ENCODE results near the gene CCL22.
"Not testable (repeated sequence)": the region's sequence is repeated elsewhere in the genome, so short reads cannot be mapped to it uniquely, and the experiment has no call there.

Gene CCL22

DNA sequence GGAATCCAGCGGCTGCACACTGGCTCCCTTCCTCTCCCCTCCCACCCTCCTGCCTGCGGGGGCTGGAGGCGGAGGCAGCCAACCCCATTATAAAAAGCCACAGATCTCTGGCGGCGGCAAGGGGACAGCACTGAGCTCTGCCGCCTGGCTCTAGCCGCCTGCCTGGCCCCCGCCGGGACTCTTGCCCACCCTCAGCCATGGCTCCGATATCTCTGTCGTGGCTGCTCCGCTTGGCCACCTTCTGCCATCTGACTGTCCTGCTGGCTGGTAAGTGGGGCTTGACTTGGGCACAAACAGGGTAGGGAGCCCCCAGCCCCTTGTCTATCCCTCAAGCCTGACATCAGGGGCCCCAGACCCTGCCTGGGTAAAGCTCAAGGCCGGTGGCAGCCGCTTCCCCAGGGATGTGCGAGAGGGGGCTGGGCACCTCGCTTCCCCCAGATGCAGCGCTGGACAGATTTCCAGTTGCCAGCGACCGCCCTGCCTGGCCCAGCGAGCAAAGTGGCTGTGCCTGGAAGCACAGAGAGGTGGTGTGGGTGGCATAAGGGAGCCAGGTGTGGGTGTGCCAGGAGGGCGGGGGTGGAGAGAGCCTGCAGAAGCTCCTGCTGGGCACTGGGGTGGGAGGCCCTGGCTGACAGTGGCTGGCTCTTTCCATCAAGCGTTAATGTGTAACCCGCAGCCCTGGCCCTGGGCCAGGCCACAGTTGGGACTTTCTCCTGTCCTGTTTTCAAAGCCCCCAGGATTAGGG, 14.0 kb downstream of the CCL22 start, which contains the start of gene CX3CL1:
CX3CL1 (plus strand) TSS at position 119 of the 745 bp plus-strand sequence; CDS start at position 198, 79 bp downstream.
- TF ChIP-seq, protein P1, sequence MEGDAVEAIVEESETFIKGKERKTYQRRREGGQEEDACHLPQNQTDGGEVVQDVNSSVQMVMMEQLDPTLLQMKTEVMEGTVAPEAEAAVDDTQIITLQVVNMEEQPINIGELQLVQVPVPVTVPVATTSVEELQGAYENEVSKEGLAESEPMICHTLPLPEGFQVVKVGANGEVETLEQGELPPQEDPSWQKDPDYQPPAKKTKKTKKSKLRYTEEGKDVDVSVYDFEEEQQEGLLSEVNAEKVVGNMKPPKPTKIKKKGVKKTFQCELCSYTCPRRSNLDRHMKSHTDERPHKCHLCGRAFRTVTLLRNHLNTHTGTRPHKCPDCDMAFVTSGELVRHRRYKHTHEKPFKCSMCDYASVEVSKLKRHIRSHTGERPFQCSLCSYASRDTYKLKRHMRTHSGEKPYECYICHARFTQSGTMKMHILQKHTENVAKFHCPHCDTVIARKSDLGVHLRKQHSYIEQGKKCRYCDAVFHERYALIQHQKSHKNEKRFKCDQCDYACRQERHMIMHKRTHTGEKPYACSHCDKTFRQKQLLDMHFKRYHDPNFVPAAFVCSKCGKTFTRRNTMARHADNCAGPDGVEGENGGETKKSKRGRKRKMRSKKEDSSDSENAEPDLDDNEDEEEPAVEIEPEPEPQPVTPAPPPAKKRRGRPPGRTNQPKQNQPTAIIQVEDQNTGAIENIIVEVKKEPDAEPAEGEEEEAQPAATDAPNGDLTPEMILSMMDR (IDR thresholded peaks at IDR 0.05) = peak; percentile 30 to 38
- Histone ChIP-seq H3K27me3 (no peaks in the 10 kb centered on the region), H3K27ac (peak within 1 kb of the TSS; percentile 90 to 96), H3K9me3 (no peaks in the 10 kb centered on the region), H3K36me3 (no peaks in the 10 kb centered on the region), H3K4me1 (peaks cover 0 to 49% (median 46%) of the 10 kb centered on the region in 4 donors), H3K4me3 (peak within 1 kb of the TSS; percentile 65 to 78)
- peak; percentile 85 to 96 for DNase-seq
- intact Hi-C loops (cut with DNase I; ENCODE audit: low total_unique reads) = loop anchor here (2.0 kb wide), 1 partner anchor 68 kb away; no protein-coding TSS in a partner anchor

DNA sequence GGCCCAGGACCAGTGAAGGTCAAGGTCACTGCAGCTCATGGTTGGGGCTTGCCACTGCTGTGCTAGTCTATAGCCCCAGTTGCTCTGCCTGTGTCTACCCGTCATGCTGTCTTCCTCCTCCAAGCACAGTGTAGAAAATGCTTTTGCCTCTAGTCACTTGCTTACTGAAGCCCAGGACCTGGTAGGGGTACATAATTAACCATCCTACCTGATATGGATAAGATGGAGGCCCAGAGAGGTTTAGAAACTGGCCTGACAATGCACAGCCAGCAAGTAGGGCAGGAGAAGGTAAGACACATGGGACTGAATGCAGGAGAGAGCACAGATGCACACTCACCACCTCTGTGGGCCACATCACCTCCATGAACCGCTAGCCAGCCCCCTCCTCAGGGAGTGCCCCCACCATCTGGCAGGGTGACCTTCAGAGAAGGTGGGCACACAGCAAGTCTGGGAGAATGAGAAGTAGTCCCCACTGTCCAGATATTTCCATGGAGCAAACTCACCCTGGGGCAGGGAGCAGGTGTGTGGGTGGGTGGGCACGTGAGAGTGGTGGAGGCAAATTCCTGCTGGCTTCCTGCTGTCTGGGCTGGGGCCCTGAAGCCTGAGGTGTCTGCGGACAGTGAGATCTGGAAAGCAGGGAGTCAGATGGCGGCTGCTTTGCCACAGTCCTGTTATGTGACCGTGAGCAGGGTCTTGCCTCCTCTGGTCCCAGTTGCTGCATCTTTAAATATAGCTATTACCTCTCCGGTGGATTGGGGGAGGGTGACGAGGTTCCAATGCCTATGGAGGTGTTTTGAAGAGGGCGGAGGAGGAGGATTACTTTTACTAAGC, 14.7 kb downstream of the CCL22 start:
- Histone ChIP-seq H3K4me3 (peak overlapping the region; percentile 65 to 78), H3K4me1 (peaks cover 0 to 57% (median 54%) of the 10 kb centered on the region in 4 donors), H3K27ac (peak overlapping the region; percentile 90 to 96), H3K27me3 (no peaks in the 10 kb centered on the region), H3K36me3 (peaks cover 0 to 1% (median 0%) of the 10 kb centered on the region in 3 donors), H3K9me3 (no peaks in the 10 kb centered on the region)
- no peak for DNase-seq
- intact Hi-C loops (cut with DNase I; ENCODE audit: low total_unique reads) = loop anchor here (2.0 kb wide), 1 partner anchor 69 kb away; no protein-coding TSS in a partner anchor
- TF ChIP-seq, protein P1 (IDR thresholded peaks at IDR 0.05) = no peak

DNA sequence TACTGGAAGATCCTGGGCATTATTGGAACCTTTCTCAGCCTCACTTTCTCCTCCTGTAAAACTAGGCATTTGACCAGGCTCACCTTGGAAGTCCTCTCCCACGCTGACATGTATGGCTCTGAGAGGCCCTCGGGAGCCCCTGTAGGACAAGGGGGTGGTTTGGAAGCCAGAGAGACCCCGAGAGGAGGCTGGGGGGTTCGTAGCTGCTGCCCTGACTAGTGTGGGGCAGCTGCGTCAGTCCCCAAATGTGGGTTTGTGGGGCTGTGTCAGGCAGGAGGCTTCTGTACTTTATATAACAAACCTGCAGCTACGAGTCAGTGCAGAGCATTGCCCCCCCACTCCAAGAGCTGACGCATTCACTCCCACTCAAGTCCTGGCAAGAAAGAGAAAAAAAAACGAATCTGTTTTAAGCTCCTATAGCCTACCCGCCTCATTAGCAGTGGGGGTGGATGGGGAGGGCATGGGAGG, 15.5 kb downstream of the CCL22 start:
- peak; percentile 62 to 88 for DNase-seq
- H3K9me3 ChIP-seq = no peaks in the 10 kb centered on the region
- H3K27me3 ChIP-seq = no peaks in the 10 kb centered on the region
- peak overlapping the region; percentile 65 to 78 for H3K4me3 ChIP-seq
- H3K36me3 ChIP-seq = peaks cover 0 to 7% (median 4%) of the 10 kb centered on the region in 3 donors
- TF ChIP-seq, protein P1 (IDR thresholded peaks at IDR 0.05) = no peak
- H3K4me1 ChIP-seq = peaks cover 0 to 65% (median 58%) of the 10 kb centered on the region in 4 donors
- intact Hi-C loops (cut with DNase I; ENCODE audit: low total_unique reads) = no loop called here
- peak overlapping the region; percentile 90 to 96 for H3K27ac ChIP-seq

DNA sequence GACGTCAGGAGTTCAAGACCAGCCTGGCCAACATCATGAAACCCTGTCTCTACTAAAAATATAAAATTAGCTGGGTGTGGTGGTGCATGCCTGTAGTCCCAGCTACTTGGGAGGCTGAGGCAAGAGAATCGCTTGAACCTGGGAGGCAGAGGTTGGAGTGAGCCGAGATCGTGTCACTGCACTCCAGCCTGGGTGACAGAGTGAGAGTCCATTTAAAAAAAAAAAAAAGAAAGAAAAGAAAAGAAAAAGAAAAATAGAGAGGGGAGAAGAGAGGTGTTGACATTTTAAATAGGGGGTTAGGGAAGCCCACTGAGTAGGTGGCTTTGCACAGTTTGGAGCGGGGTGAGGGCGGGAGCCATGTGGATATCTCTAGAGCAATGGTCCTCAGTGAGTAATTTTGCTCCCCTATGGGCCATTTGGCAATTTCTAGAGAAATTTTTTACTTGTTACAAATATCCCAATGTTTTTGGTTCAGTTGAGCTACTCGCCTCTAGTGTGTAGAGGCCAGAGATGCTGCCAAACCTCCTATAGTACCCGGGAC, 16.4 kb downstream of the CCL22 start:
- H3K4me1 ChIP-seq = peaks cover 0 to 74% (median 62%) of the 10 kb centered on the region in 4 donors
- intact Hi-C loops (cut with DNase I; ENCODE audit: low total_unique reads) = loop anchor here (5.0 kb wide), 1 partner anchor 42 kb away; no protein-coding TSS in a partner anchor
- H3K9me3 ChIP-seq, H3K27me3 ChIP-seq, DNase-seq: not testable (repeated sequence)
- peak overlapping the region; percentile 90 to 96 for H3K27ac ChIP-seq
- H3K4me3 ChIP-seq = peak overlapping the region; percentile 65 to 78
- peaks cover 6 to 14% (median 13%) of the 10 kb centered on the region in 3 donors for H3K36me3 ChIP-seq

DNA sequence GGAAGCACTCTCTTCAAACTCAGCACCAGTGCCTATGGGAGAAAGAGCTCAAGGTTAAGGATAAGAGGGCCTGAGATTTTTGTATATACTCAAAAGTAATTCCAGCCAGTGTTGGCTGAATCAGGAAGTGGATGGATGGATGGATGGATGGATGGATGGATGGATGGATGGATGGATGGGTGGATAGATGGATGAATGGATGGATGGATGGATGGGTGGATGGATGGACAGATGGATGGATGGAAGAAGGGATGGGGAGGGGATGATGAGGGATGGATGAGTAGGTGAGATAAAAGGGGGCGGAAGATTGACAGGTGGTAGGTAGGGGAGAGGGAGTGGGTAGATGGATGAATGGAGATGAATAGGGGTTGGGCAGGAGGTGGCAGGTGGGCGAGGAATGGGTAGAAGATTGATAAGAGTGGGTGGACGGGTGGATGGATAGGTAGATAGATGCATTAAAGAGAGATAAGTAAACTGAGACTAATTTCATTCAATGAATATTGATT, 17.8 kb downstream of the CCL22 start:
- no peak for DNase-seq
- Histone ChIP-seq H3K4me3 (no peak overlapping the region), H3K36me3 (peaks cover 9 to 27% (median 23%) of the 10 kb centered on the region in 3 donors), H3K9me3 (no peaks in the 10 kb centered on the region), H3K4me1 (peaks cover 0 to 81% (median 64%) of the 10 kb centered on the region in 4 donors), H3K27me3 (no peaks in the 10 kb centered on the region), H3K27ac (peak overlapping the region; percentile 90 to 96)
- TF ChIP-seq, protein P1 (IDR thresholded peaks at IDR 0.05) = no peak
- intact Hi-C loops (cut with DNase I; ENCODE audit: low total_unique reads) = loop anchor here (5.0 kb wide), 1 partner anchor 41 kb away; no protein-coding TSS in a partner anchor

Data from tibial artery (tissue), 4 donors.